ENCODE data around the gene USP40.

Gene USP40

DNA sequence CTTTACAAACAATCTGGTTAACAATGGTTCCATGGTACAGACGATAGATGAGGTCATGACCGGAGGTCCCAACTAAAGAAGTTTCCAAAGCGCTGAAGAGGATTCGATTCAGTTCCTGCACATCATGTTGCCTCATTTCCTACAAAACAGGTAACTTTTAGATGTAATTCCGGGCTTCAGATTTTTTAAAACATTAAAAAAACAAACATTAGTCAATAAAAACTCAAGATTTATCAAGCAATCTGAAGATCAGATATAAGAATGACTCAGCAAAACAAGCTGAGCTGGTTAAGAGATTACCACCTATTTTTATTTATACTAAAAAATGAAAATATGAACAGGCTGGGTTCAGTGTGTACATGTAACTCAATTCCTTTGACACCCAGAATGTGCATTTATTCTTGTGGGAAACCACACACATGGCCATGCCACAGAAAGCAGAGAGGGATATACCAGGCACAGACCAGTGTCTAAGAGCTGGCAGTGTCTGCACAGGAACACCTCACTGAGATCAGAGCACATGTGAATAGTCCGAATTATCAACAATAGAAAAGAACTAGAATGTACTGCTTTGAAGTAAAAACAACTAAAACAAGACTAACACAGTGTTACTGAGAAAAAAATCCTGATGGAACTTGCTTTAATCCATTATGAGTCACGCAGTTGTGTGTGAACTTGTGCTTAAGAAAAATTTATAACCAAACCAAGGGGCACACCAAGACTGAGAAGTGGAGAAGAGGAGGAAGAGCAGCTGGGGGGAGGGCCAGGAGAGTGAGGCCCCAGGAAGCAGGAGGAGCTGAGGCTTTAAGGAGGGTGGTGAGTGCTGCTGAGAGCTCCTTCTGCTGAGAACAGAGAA lies 9.5 kb downstream of the USP40 start:
- DNase-seq (ENCODE audit: low read depth), result peak; percentile 13

DNA sequence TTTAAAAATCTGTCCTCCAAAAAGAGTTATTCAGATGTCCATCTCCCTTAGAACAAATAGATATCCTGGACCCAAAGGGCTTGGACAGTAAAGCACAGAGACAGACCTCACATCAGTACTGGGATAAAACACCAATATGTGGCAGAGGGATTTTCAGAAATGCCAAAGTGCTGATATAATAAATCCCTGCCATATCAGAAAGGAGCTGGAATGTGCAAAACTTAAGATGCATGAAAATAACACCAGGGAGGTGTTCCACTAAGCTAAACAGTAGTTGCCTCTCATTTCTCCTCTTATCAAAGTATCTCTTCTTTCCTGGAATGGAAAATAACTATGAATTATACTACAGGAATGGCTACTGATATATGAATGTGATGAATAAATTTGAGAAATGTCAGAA lies 13.2 kb downstream of the USP40 start:
- DNase-seq (ENCODE audit: low read depth), result no peak

- DNase-seq (ENCODE audit: low read depth), result no peak
Measured at GRCh38 chr2:233551491-233551890, 15.1 kb downstream of the USP40 start.

- DNase-seq (ENCODE audit: low read depth), result no peak
Measured at GRCh38 chr2:233546774-233547173, 19.8 kb downstream of the USP40 start.

GRCh38 chr2:233546101-233546500 lies 20.5 kb downstream of the USP40 start:
- DNase-seq (ENCODE audit: low read depth), result no peak

DNA sequence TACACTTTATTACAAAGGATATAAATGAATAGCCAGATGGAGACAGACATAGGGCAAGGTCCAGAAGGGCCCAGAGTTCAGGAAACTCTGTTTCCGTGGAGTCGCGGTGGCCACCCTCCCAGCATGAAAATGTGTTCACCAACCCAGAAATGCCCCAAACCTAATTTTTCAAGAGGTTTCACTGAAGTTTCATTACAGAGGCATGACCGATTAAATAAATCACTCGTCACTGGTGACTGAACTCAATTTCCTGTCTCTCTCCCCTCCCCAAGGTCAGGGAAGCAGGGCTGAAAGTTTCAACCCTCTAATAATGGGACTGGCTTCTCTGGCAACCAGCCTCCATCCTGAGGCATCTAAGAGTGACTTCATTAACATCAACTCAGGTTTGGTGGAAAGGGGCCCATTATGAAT lies 22.4 kb downstream of the USP40 start:
- no peak for DNase-seq (ENCODE audit: low read depth)

DNA sequence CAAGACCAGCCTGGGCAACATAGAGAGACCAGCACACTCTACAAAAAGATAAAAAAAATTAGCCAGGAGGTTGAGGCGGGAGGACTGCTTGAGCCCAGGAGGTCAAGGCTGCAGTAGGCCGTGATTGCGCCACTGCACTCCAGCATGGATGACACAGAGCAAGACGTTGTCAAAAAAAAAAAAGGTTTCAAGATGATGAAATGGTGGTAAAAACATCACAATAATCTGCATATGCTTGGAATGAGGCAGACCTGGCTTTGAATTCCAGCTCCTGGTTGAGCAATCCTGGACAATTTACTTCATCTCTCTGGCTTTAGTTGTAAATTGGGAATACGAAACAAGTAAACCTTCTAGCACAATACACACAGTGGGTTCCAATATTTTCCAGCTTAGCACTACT lies 24.1 kb downstream of the USP40 start:
- DNase-seq (ENCODE audit: low read depth), result peak; percentile 17

DNA sequence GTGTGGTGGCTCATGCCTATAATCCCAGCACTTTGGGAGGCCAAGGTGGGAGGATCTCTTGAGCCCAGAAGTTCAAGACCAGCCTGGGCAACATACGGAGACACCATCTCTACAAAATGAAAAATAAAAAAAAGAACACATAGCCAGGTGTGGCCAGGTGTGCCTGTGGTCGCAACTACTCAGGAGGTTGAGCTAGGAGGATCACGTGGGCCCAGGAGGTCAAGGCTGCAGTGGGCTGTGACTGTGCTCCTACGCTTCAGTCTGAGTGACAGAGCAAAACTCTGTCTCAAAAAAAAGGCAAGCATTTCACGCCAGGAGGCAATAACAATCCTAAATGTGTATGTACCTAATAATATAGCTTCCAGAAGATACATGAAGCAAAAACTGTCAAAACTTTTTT lies 27.8 kb downstream of the USP40 start:
- no peak for DNase-seq (ENCODE audit: low read depth)

DNA sequence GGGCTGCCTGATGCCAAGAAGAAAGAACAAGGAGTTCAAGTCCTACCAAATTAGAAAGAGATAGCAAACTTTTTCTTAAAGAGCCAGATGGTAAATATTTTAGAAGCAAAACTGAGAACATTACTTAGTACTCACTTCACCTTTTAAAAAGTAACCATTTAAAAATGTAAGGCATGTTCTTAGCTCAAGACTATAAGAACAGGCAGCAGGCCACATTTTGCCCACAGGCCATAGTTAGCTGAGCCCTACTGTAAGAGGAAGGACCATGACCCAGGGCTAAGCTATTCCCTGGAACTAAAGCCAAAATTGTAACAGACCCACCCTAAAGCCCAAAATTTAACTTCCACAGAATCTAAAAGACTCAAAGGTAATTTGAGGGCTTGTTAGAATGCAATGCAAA lies 31.3 kb downstream of the USP40 start:
- DNase-seq (ENCODE audit: low read depth), result no peak

DNA sequence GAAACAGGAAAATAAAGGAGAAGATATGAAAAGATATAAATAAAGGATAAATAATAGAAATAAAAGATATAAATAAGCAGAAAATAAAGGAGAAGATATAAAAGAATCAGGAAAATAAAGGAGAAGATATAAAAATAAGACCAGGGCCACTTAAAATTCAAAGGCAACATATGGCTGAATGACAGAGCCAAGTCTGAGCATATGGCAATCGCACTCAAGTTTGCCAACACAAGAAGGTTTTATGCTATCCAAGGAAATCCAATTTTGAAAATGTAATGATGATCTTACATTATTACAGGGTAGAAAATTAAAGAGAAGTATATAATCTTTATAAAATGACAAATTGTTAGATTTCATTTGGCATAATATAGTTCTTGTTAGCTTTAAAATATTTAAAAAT lies 33.6 kb downstream of the USP40 start:
- no peak for DNase-seq (ENCODE audit: low read depth)

DNA sequence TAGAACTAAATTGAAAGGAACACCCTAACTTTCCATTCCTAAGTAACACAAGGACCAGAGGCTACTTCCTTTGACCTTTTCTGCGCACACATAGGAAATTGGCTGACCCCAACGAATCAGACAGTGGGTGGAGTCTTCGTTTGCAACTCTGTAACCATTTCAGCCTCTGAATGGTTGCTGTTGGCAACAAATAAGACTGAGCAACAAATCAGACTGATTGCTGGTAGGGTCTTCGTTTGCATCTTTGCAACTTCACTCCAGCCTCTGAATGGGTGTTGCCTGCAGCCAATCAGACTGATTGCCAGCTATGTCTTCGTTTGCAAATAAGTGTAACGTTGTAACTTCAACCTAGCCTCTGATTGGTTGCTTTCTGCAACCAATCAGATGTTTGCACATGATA lies 34.6 kb downstream of the USP40 start:
- DNase-seq (ENCODE audit: low read depth), result no peak

DNA sequence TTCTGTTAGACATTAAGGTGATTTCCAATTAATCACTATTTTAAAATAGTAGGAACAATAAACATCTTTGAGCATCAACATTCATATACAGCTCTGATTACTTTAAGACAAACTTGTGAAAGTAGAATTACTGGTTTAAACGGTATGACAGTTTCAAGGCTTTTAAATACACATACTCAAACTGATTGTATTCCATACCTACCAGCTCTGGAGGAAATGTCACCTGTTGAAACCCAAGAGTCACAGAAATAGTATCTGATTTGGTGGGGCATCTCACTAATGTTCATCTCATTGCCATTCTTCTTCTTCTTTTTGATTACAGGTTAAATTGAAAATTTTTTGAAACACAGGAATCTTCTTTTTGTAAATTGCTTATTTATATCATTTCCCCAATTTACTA lies 36.2 kb downstream of the USP40 start:
- no peak for DNase-seq (ENCODE audit: low read depth)

DNA sequence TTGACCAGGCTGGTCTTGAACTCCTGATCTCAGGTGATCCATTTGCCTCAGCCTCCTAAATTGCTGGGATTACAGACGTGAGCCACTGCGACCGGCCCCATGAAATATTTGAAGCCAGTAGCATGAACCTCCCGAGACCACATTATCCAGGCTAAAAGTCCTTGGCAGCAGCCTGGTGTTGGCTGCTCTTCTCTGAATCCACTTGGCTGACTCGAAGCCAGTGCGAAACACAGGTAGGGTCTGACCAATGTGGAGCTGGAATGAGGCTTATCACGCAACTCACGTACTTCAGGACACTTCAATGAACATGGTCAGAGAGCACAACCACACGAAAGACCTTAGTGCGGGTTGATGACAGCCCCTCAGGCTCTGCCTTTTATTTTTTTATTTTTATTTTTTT lies 38.4 kb downstream of the USP40 start:
- DNase-seq (ENCODE audit: low read depth), result no peak

GRCh38 chr2:233525791-233526190 lies 40.8 kb downstream of the USP40 start:
- DNase-seq (ENCODE audit: low read depth), result no peak

DNA sequence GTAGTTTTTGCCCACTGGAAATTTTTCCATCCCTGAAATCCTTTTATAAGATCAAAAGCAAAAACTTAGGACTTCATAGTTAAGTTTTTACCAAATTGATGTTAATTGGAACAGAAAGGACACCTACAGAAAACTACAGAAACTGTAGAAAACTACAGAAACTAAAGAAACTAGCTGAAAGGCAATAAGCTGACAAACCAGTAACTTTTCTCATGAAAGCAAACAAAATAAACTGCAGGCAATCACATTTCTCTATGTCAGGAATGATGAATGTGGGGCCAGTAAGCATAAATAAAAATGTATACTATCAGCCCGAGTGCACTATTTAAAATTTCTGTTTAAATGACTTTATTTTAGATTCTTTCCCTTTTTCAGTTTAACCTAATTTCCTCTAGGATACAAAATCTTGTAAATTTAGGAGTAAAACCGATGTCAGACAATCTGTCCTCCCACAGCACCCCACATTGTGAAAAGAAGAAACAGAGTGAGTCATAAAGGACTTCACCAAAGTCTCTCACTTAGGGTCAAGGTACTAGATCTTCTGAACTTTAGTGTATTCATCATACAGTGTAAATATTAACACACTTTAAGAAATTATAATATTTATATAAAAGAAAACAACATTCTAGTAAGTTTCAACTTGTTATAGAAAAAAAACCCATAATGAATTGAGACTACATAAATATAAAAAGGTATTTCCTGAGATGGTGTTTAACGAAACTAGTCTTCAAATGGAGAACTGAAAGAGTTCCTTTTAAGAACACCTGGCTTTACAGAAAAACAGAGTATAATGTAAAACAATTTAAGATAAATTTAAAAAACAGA lies 46.6 kb downstream of the USP40 start:
- DNase-seq (ENCODE audit: low read depth), result no peak

DNA sequence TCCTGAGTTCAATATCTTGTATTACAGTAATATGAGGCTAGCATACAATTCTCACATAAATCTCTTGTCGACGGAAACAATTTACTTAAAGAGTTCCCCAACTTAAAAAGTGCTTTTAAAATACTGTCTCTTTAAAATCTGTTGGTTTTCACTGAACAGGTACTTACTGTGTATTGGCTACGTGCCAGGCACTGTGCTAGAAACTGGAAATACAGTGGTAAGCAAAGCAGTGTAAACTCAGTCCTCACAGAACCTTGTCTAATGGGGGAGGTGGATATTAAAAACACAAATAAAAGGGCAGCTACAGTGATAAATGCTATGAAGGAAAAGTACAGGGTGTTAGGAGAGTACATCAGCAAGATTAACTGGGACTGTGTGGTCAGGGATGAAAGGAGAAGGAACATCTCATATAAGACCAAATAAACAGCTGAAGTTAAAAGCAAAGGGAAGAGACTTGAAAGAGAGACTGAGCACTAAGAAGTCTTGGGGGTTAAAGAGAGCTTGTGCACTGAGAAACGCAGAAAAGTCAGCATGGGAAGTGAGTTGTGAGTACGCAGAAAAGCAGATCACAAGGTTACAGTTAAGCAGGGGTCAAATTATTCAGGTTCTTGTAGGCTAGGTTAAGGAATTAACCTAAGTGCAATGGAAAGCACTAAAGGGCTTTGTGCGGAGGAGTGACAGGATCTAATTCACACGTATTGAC lies 52.5 kb downstream of the USP40 start:
- no peak for DNase-seq (ENCODE audit: low read depth)

GRCh38 chr2:233503947-233504637 lies 62.5 kb downstream of the USP40 start:
- no peak for DNase-seq (ENCODE audit: low read depth)

- DNase-seq (ENCODE audit: low read depth), result no peak
Measured at GRCh38 chr2:233503481-233503880, 63.1 kb downstream of the USP40 start.

DNA sequence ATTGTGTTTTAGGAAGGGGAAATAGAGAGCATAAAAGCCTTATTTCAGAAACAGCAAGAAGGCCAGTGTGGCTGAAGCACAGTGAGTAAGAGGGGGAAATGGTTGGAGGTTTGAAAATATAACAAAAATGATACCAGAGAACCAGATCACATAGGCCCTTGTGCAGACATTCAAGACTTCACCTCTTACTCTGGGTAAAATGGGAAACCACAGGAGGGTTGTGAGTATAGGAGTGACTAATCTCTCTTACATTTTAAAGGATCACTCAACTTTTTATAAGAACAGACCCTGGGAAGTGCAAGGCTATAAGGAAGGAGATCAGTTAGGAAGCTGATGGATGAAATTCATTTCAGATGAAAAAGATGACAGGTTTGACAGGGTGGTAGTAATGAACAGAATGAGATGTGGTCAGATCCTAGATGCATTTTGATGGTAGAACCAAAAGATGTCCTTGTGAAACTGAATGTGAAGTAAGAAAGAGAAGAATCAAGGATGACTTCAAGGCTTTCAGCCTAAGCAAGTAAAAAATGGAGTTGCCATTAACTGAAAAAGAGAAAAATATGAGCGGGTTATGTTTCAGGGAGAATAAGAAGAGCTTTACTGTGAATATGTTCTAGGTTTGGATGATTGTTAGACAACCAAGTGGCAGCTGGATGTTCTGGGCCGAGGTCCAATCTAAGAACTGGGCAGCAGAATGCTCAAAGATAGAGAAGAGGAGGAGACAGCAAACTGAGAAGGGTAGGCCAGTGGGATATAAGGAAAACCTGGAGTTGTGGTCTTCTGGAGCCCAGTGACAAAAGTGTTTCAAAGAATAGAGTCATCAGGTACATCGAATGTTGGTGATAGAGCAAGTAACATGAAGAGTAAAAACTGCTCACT lies 65.1 kb downstream of the USP40 start:
- DNase-seq (ENCODE audit: low read depth), result peak; percentile 16

- DNase-seq (ENCODE audit: low read depth), result no peak
Measured at GRCh38 chr2:233499928-233500327, 66.7 kb downstream of the USP40 start.

GRCh38 chr2:233498126-233498525 lies 68.5 kb downstream of the USP40 start:
- DNase-seq (ENCODE audit: low read depth), result no peak
